AG10803 (cell line): ENCODE measurements around the gene NUDT16L1.

ENCODE experiments used
- DNase-seq: peaks from one replicate; pipeline ENCODE4 v3.0.0; 2010; ENCODE audit warnings: low read depth
- H3K4me3 ChIP-seq: 2 replicates; pipeline ENCODE4 v1.5.1; 2011; ENCODE audit warnings: mild to moderate bottlenecking, low read length, control low read depth
- TF ChIP-seq, protein P1 (sequence below): conservative IDR thresholded peaks from 2 replicates; pipeline ENCODE4 v1.5.1; 2011; ENCODE audit warnings: mild to moderate bottlenecking, low read length, control low read depth, inconsistent platforms

The NUDT16L1 gene

GRCh38 chr16:4684058-4684715 lies 9.2 kb upstream of the NUDT16L1 start:
- TF ChIP-seq, protein P1, sequence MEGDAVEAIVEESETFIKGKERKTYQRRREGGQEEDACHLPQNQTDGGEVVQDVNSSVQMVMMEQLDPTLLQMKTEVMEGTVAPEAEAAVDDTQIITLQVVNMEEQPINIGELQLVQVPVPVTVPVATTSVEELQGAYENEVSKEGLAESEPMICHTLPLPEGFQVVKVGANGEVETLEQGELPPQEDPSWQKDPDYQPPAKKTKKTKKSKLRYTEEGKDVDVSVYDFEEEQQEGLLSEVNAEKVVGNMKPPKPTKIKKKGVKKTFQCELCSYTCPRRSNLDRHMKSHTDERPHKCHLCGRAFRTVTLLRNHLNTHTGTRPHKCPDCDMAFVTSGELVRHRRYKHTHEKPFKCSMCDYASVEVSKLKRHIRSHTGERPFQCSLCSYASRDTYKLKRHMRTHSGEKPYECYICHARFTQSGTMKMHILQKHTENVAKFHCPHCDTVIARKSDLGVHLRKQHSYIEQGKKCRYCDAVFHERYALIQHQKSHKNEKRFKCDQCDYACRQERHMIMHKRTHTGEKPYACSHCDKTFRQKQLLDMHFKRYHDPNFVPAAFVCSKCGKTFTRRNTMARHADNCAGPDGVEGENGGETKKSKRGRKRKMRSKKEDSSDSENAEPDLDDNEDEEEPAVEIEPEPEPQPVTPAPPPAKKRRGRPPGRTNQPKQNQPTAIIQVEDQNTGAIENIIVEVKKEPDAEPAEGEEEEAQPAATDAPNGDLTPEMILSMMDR = no peak
- no peak overlapping the region for H3K4me3 ChIP-seq
- no peak for DNase-seq

GRCh38 chr16:4684763-4685162 lies 8.6 kb upstream of the NUDT16L1 start:
- TF ChIP-seq, protein P1 = no peak
- no peak overlapping the region for H3K4me3 ChIP-seq
- no peak for DNase-seq

DNA sequence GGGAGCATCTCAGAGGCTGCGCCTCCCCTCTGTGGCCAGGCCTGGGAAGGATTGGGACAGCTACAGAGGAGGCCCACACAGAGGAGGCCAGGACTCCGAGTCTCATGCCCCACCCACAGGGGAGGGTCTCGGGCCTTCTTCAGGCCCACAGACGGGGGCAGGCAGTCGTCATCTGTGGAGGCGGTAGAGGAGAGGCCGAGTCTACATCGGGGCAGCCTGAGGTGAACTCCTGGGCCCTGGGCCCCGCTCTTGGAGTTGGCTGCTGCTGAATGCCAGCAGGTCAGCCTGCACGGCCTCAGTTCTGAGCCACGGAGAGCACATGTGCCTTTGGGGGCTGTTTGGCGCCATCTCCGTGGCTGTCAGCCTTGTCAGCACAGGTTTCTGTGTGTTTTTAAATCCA lies 8.1 kb upstream of the NUDT16L1 start:
- TF ChIP-seq, protein P1 = no peak
- no peak for DNase-seq
- H3K4me3 ChIP-seq = no peak overlapping the region

DNA sequence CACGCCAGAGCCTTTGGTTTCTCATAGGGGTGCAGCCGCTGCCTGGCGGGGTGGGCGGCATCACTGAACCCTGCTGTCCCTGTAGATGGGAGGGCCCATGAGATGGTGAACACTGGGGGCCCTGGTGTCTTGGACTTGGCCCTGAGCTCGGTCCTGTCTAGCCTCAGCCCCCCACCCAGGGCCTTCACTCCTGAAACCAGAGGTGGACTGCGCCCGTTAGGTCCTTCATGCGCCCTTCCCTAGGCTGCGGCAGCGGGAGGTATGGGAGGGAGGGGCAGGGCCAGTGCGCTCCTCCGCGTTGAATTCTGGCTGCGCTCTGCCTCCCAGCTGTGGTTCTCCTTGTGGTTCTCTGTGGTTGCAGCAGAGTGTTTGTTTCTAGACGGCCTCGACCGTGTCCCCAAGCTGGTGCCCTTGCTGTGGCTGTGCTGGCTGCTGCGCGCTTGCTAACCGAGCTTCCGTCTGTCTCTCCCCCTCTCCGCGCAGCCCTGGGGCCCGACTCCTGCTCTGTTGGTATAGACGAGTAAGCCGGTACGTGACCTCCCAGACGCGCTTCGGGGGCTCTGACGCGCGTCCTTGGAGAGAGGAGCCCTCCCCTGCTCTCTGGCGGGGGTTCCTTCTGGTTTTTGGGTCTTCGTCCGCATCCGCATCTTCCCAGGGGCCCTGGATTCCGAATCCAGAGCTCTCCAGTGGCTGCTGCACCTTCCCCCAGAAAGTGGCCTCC lies 7.4 kb upstream of the NUDT16L1 start:
- DNase-seq = no peak

DNA sequence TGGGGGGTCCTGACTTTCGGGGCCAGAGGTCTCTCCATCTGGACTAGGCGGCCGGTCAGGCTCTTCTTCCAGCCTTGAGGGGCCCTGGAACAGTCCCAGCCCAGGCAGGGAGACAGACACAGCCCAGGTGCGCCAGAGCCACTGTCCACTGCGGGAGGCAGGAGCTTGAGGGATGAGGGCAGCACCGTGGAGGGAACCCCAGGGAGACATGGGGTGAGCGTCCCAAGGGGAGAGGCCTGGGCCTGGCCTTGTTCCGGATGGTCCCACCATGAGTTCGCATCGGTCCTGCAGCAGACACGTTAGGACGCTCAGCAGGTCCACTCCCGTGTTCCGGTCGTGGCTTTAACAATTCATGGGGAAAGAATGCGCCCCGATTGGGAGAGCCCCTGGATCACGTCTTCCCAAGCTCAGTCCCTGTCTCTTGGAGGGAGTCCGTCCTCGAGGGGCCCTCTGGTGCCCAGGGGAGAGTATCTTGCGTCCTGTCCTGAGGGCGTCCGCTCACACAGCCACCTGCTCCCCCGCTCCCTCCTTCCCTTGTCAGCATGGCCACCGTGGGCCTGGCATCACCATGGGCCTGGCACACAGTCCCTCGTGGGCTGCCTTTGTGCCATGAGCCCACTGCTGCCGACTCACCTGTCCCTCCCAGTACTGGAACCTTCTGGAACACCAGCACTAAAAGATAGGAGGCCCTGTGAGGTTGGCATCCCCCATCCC lies 6.7 kb upstream of the NUDT16L1 start:
- TF ChIP-seq, protein P1 = no peak
- no peak overlapping the region for H3K4me3 ChIP-seq
- DNase-seq = no peak

More for the DNA sequence above, 7.4 kb upstream of the NUDT16L1 start:
- H3K4me3 ChIP-seq = no peak overlapping the region
- TF ChIP-seq, protein P1 = no peak

GRCh38 chr16:4687416-4687815 lies 5.9 kb upstream of the NUDT16L1 start:
- H3K4me3 ChIP-seq = no peak overlapping the region
- TF ChIP-seq, protein P1 = no peak
- DNase-seq = no peak
